Mesendoderm (in vitro differentiated cells): ENCODE data around the gene BPI.

Experiments used
- DNase-seq: peaks from one replicate; pipeline ENCODE4 v3.0.0; 2013
- H2AK5ac ChIP-seq: 2 replicates; pipeline ENCODE4 v1.6.1; 2013; ENCODE audit warnings: low read length, inconsistent platforms
- H2BK120ac ChIP-seq: 2 replicates; pipeline ENCODE4 v1.6.1; 2013; ENCODE audit warnings: low read depth, mild to moderate bottlenecking, low read length, moderate library complexity, mixed read lengths
- H2BK15ac ChIP-seq: replicated peaks from 2 replicates; pipeline ENCODE4 v1.6.1; 2013; ENCODE audit warnings: low read depth, mild to moderate bottlenecking, moderate library complexity
- H2BK5ac ChIP-seq: 2 replicates; pipeline ENCODE4 v1.6.1; 2013; ENCODE audit warnings: low read length, inconsistent platforms
- H3K18ac ChIP-seq: 2 replicates; pipeline ENCODE4 v1.6.1; 2013; ENCODE audit warnings: mild to moderate bottlenecking, low read length, mixed read lengths
- H3K23ac ChIP-seq: one replicate; pipeline ENCODE4 v1.6.1; 2013; ENCODE audit warnings: low read length
- H3K27ac ChIP-seq: 2 replicates; pipeline ENCODE4 v1.5.1; 2013; ENCODE audit warnings: low read depth, mild to moderate bottlenecking, inconsistent platforms, low read length, moderate library complexity
- H3K27me3 ChIP-seq: 2 replicates; pipeline ENCODE4 v1.6.1; 2013; ENCODE audit warnings: low read length, control low read depth, mild to moderate bottlenecking, inconsistent platforms; ENCODE audit not compliant: insufficient read depth, poor library complexity
- H3K36me3 ChIP-seq: 2 replicates; pipeline ENCODE4 v1.6.1; 2013; ENCODE audit warnings: low read length, inconsistent platforms; ENCODE audit not compliant: control insufficient read depth, insufficient read depth
- H3K4ac ChIP-seq: one replicate; pipeline ENCODE4 v1.6.1; 2013; ENCODE audit warnings: low read depth, mild to moderate bottlenecking, low read length, moderate library complexity
- H3K4me1 ChIP-seq: 2 replicates; pipeline ENCODE4 v1.6.1; 2013; ENCODE audit warnings: low read depth, low read length, inconsistent platforms; ENCODE audit not compliant: control insufficient read depth
- H3K4me2 ChIP-seq: 2 replicates; pipeline ENCODE4 v1.6.1; 2013; ENCODE audit warnings: low read length
- H3K4me3 ChIP-seq: 2 replicates; pipeline ENCODE4 v1.5.1; 2013; ENCODE audit warnings: mild to moderate bottlenecking, low read length
- H3K56ac ChIP-seq: one replicate; pipeline ENCODE4 v1.6.1; 2013; ENCODE audit warnings: low read length
- H3K79me1 ChIP-seq: 2 replicates; pipeline ENCODE4 v1.6.1; 2013; ENCODE audit warnings: low read length, inconsistent platforms
- H3K79me2 ChIP-seq: 2 replicates; pipeline ENCODE4 v1.6.1; 2013; ENCODE audit warnings: mild to moderate bottlenecking, low read length; ENCODE audit not compliant: control insufficient read depth, insufficient read depth
- H3K9ac ChIP-seq: 2 replicates; pipeline ENCODE4 v1.6.1; 2013; ENCODE audit warnings: low read length, inconsistent platforms
- H4K5ac ChIP-seq: one replicate; pipeline ENCODE4 v1.6.1; 2013; ENCODE audit warnings: low read length
- H4K8ac ChIP-seq: one replicate; pipeline ENCODE4 v1.6.1; 2013; ENCODE audit warnings: low read depth, mild to moderate bottlenecking, control low read depth, low read length, moderate library complexity
- WGBS: extraction: QIAGEN DNeasy Blood & Tissue Kit; methylation state at CpG from one replicate; pipeline ENCODE4 v1.1.7; 2013; ENCODE audit warnings: low lambda C conversion rate, missing lambda C conversion rate; ENCODE audit not compliant: insufficient coverage; ENCODE audit errors: extremely low coverage; 5-methylcytosine and 5-hydroxymethylcytosine counted together

BPI gene

DNA sequence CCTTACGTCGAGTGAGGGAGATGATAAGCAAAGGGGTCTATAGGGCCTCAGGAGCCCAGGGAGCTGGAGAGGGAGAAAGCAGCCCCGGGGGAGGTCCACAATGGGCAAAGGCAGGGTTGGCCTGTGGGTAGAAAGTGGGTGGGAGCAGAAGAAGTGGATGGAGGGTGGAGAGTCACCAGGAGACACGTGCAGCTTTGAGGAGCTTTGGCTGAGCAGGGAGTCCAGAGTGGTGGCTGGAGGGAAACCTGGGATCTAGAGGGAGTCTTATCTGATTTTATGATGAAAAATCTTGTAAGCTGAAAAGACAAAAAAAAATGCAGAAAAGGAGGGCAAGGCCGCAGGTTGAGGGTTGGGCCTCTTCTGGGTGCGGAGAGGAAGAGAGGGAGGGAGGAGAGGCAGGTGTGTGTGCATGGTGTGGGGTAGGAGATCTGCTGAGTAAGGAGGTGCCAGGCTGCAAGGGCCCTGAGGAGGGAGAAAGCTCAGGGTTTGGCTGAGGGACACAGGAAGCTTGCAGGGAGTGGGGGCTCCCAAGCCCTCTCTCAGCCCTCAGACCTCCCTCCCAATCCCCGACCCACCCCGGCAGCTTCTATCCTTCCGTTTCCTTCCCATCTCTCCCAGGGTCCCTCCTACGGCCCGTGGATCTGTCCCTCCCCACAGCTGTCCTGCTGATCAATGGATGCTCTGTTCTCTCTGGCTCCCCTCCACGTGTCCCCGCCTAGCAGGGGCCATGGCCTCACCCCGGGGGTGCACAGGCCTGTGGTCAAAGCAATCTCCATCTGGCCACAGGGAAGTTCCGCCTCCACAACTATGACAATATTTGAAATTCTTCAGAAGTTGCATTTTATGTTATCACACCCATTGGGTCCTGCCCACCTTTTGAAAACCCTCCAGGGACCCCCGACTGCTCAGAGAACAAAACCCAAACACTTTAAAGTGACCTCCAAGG is 17.1 kb upstream of the BPI start:
- H3K4me1 ChIP-seq = no peaks in the 10 kb centered on the region
- H3K36me3 ChIP-seq = no peaks in the 10 kb centered on the region
- H3K9ac ChIP-seq = no peak overlapping the region
- no peaks in the 10 kb centered on the region for H3K79me2 ChIP-seq
- no peak overlapping the region for H2BK120ac ChIP-seq
- no peak overlapping the region for H3K23ac ChIP-seq
- DNase-seq = no peak
- H2BK5ac ChIP-seq = no peak overlapping the region
- no peak overlapping the region for H4K5ac ChIP-seq
- no CpG with 5 or more reads among the region's 16 CpGs for WGBS
- no peaks in the 10 kb centered on the region for H3K27me3 ChIP-seq
- H3K4ac ChIP-seq = no peak overlapping the region
- no peak overlapping the region for H3K4me3 ChIP-seq
- H3K27ac ChIP-seq = no peak overlapping the region
- H3K79me1 ChIP-seq = no peaks in the 10 kb centered on the region
- no peak overlapping the region for H4K8ac ChIP-seq
- H3K56ac ChIP-seq = no peak overlapping the region
- no peak overlapping the region for H2AK5ac ChIP-seq
- no peak overlapping the region for H3K18ac ChIP-seq
- H2BK15ac ChIP-seq = no peak overlapping the region
- H3K4me2 ChIP-seq = no peak overlapping the region

DNA sequence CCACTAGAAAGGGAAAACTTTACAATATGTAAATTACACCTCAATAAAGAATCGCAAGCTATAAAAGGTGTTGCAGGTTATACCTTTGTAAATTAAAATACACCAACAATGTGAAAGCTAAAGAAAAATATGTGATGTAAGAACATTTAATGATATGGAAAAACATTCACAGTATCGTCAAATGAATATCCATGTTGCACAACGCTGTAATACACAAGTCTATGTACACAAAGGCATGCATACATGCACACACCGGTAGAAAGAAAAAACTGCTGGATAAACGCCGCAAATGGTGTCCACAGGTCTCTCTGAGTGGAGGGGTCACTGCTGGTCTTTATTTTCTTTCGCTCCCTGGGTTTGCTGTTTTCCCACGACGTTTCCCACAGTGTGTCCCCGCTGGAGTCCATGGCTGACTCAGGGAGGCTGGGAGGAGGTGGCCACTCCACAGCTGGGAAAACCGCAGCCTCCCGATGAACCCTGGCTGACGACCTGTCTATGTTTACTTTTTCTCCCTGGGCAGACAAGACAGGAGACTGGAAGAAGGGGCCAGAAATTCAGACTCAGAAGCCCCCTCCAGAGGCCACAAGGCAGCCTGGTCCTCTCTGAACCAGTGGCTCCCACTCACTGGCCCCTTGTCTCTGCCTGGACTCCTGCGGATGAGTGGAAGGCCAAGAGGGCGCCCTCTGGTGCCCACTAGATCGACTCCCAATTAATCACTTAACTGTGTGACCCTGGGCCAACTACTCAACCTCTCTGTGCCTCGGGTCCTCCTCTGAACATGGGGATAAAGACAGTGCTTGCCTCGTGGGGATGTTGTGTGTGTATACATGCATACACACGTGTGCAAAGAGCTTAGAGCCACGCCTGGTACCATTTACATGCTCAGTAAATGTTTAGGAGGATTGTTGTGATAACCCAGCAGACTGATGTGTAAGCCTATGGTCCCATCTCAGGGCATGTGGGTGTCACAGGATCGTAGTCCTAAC is 12.8 kb upstream of the BPI start:
- H2AK5ac ChIP-seq = no peak overlapping the region
- no peak overlapping the region for H3K4me2 ChIP-seq
- H2BK5ac ChIP-seq = no peak overlapping the region
- H2BK120ac ChIP-seq = no peak overlapping the region
- H3K9ac ChIP-seq = no peak overlapping the region
- H3K18ac ChIP-seq = no peak overlapping the region
- H4K8ac ChIP-seq = no peak overlapping the region
- H3K23ac ChIP-seq = no peak overlapping the region
- H3K27ac ChIP-seq = no peak overlapping the region
- no peak overlapping the region for H3K4me3 ChIP-seq
- no peaks in the 10 kb centered on the region for H3K79me2 ChIP-seq
- no peaks in the 10 kb centered on the region for H3K36me3 ChIP-seq
- H3K79me1 ChIP-seq = no peaks in the 10 kb centered on the region
- peak; percentile 94 for DNase-seq
- no peak overlapping the region for H3K4ac ChIP-seq
- WGBS = no CpG with 5 or more reads among the region's 21 CpGs
- H3K56ac ChIP-seq = no peak overlapping the region
- H2BK15ac ChIP-seq = no peak overlapping the region
- H3K4me1 ChIP-seq = no peaks in the 10 kb centered on the region
- H3K27me3 ChIP-seq = no peaks in the 10 kb centered on the region
- H4K5ac ChIP-seq = no peak overlapping the region

DNA sequence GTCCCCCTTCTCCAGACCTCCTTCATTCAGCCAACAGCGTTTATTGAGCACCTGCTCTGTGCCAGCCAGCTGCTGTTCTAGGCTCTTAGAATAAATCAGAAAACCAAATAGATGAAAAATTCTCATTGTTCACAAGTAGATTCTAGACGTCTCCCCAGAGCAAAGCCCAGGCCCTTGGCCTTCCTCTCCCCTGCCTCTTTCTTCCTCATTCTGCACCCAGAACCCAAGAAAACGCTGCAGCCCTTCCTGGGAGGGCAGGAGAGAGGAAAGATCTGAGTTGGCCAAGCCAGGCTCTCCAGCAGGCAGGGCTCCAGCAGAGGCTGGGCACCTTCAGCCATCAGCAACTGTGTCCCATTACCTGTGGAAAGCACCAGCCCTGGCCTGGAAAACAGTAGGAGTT is 12.0 kb upstream of the BPI start:
- DNase-seq = no peak

DNA sequence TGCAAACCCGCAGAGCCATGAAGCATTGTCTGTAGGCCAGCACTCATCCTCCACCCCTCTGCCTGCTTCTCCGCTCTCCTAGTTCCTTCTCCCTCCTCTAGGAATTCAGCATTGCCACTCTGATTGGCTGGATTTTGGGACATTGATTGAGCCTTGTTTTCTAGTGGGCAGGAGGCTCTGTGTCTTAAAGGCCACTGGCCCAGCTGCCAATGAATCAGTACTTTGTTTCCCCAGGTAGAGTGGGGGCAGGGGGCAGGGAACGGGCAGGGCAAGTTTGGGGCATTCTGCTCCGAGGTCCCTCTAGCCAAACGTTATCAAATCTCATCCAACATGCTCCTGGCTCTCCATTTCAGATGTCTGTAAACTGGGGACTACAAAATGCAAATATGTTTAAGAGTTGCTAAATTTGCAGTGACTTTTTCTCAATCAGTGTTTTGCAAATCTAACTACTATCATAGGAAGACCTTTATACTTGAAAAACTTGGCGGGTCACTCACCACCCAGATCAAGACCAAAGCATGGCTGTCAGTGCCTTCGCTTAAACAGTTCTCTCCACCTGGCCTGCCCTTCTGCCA is 10.4 kb upstream of the BPI start:
- no peaks in the 10 kb centered on the region for H3K27me3 ChIP-seq
- no peak overlapping the region for H3K4me3 ChIP-seq
- DNase-seq = peak; percentile 62
- no peaks in the 10 kb centered on the region for H3K36me3 ChIP-seq
- no peak overlapping the region for H2BK15ac ChIP-seq
- no peak overlapping the region for H4K5ac ChIP-seq
- no peak overlapping the region for H3K18ac ChIP-seq
- no peak overlapping the region for H3K9ac ChIP-seq
- no CpG with 5 or more reads among the region's 7 CpGs for WGBS
- no peaks in the 10 kb centered on the region for H3K4me1 ChIP-seq
- no peak overlapping the region for H2BK5ac ChIP-seq
- no peak overlapping the region for H3K4me2 ChIP-seq
- H4K8ac ChIP-seq = no peak overlapping the region
- H3K79me1 ChIP-seq = no peaks in the 10 kb centered on the region
- no peak overlapping the region for H3K56ac ChIP-seq
- no peak overlapping the region for H2BK120ac ChIP-seq
- no peak overlapping the region for H2AK5ac ChIP-seq
- no peak overlapping the region for H3K4ac ChIP-seq
- no peak overlapping the region for H3K23ac ChIP-seq
- no peak overlapping the region for H3K27ac ChIP-seq
- no peaks in the 10 kb centered on the region for H3K79me2 ChIP-seq

More for the DNA sequence above, 12.0 kb upstream of the BPI start:
- Histone ChIP-seq H3K4me1 (no peaks in the 10 kb centered on the region), H3K4me3 (no peak overlapping the region), H3K18ac (no peak overlapping the region), H3K27ac (no peak overlapping the region), H2BK15ac (no peak overlapping the region), H3K4me2 (no peak overlapping the region), H3K9ac (no peak overlapping the region), H3K4ac (no peak overlapping the region), H4K5ac (no peak overlapping the region), H3K56ac (no peak overlapping the region), H3K79me1 (no peaks in the 10 kb centered on the region), H3K79me2 (no peaks in the 10 kb centered on the region), H3K27me3 (no peaks in the 10 kb centered on the region), H2BK5ac (no peak overlapping the region), H4K8ac (no peak overlapping the region), H3K36me3 (no peaks in the 10 kb centered on the region), H2BK120ac (no peak overlapping the region), H3K23ac (no peak overlapping the region), H2AK5ac (no peak overlapping the region)
- no CpG with 5 or more reads among the region's 3 CpGs for WGBS

DNA sequence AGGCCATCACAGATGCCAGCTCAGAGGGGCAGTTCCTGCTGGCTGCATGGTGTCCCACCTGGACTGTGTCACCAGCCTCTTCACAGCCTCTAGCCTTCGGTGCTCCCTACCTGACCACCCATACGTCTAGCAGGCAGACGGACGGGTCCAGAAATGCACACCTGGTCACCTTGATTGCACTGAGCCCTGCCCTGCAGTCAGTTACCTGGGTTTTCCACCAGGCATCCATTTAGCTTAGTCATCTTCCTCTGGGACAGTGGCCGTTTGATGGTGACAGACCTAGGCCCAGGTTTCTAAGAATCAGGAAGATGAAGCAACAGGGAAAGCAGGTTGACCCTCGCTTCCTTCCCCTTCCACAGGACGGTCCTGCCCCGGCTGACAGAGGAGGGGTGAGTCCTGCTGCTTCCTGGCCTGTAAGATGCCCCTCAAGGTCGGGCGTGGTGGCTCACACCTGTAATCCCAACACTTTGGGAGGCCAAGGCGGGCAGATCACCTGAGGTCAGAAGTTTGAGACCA is 9.8 kb upstream of the BPI start:
- DNase-seq = no peak
- Histone ChIP-seq H3K9ac (no peak overlapping the region), H3K27ac (no peak overlapping the region), H4K5ac (no peak overlapping the region), H2BK5ac (no peak overlapping the region), H2BK120ac (no peak overlapping the region), H3K56ac (no peak overlapping the region), H3K4me2 (no peak overlapping the region), H3K27me3 (no peaks in the 10 kb centered on the region), H2AK5ac (no peak overlapping the region), H3K79me2 (no peaks in the 10 kb centered on the region), H2BK15ac (no peak overlapping the region), H3K4ac (no peak overlapping the region), H4K8ac (no peak overlapping the region), H3K18ac (no peak overlapping the region), H3K4me1 (no peaks in the 10 kb centered on the region), H3K79me1 (no peaks in the 10 kb centered on the region), H3K23ac (no peak overlapping the region), H3K36me3 (no peaks in the 10 kb centered on the region), H3K4me3 (no peak overlapping the region)
- no CpG with 5 or more reads among the region's 11 CpGs for WGBS
